HEK293 (cell line): ENCODE data around the gene CEPT1.

Experiments
- CTCF ChIA-PET: fragments of 350-600 bp; formaldehyde crosslinking; extraction: SDS; loops from one replicate; lab custom pipeline; 2021; ENCODE audit warnings: antibody characterized with exemption; lab: Yijun Ruan, JAX
- POLR2A ChIA-PET: fragments of 300-600 bp; formaldehyde crosslinking; extraction: SDS; loops from one replicate; lab custom pipeline; 2020; ENCODE audit warnings: antibody characterized with exemption, inconsistent platforms; lab: Yijun Ruan, JAX
- H3K27ac ChIP-seq: fragments of 200-500 bp; sonication (Bioruptor generic); 2 replicates; pipeline ENCODE4 v1.5.1; 2014; ENCODE audit warnings: low read depth, low read length, control low read depth, inconsistent platforms; ENCODE audit errors: extremely low read depth
- H3K36me3 ChIP-seq, 2 experiments: fragments of 200-500 bp in 1 of 2; sonication (Bioruptor generic) in 1 of 2; 1 replicate in 1 of 2; 2 replicates in 1 of 2; pipeline ENCODE4 v1.5.1; 2014 to 2017; ENCODE audit warnings: inconsistent platforms in 2 of 2, low read length in 2 of 2; ENCODE audit not compliant: control insufficient read depth in 2 of 2, insufficient read depth in 1 of 2
- H3K4me1 ChIP-seq: fragments of 200-500 bp; sonication (Bioruptor generic); 2 replicates; pipeline ENCODE4 v1.5.1; 2014; ENCODE audit warnings: mild to moderate bottlenecking, low read length, inconsistent platforms; ENCODE audit not compliant: control insufficient read depth, insufficient read depth
- H3K4me3 ChIP-seq: 2 replicates; pipeline ENCODE4 v1.5.1; 2011; ENCODE audit warnings: low read depth, mild to moderate bottlenecking, control low read depth, low read length, moderate library complexity
- H3K9me3 ChIP-seq: fragments of 200-500 bp; sonication (Bioruptor generic); 2 replicates; pipeline ENCODE4 v1.5.1; 2014; ENCODE audit warnings: low read depth, low read length, inconsistent platforms; ENCODE audit not compliant: control insufficient read depth, insufficient read depth
- CTCF ChIP-seq: fragments of 450-650 bp; formaldehyde crosslinking; IDR thresholded peaks from 2 replicates; pipeline ENCODE4 v1.5.1; 2016; ENCODE audit warnings: missing biosample characterization, missing genetic modification characterization
- FEZF1 ChIP-seq: fragments of 450-650 bp; formaldehyde crosslinking; IDR thresholded peaks from 2 replicates; pipeline ENCODE4 v1.5.1; 2016; ENCODE audit warnings: missing biosample characterization, missing genetic modification characterization
- KLF8 ChIP-seq: fragments of 450-650 bp; formaldehyde crosslinking; IDR thresholded peaks from 2 replicates; pipeline ENCODE4 v1.5.1; 2016; ENCODE audit warnings: missing biosample characterization, missing genetic modification characterization
- PBX3 ChIP-seq: sonication (generic); formaldehyde crosslinking; IDR thresholded peaks from 2 replicates; pipeline ENCODE4 v1.8.1; 2022; ENCODE audit warnings: mild to moderate bottlenecking, moderate library complexity, missing genetic modification reagents
- REPIN1 ChIP-seq: fragments of 450-650 bp; formaldehyde crosslinking; IDR thresholded peaks from 2 replicates; pipeline ENCODE4 v1.5.1; 2017; ENCODE audit warnings: missing biosample characterization, missing genetic modification characterization, low read depth
- REST ChIP-seq: fragments of 450-650 bp; formaldehyde crosslinking; IDR thresholded peaks from 2 replicates; pipeline ENCODE4 v1.5.1; 2016; ENCODE audit warnings: missing biosample characterization, missing genetic modification characterization
- TRIM28 ChIP-seq: IDR thresholded peaks from 2 replicates; pipeline ENCODE4 v1.6.1; 2011; ENCODE audit warnings: low read length, control low read depth, borderline replicate concordance
- ZFP3 ChIP-seq: fragments of 450-650 bp; formaldehyde crosslinking; IDR thresholded peaks from 2 replicates; pipeline ENCODE4 v1.5.1; 2016; ENCODE audit warnings: low read depth, missing biosample characterization, missing genetic modification characterization
- ZFP41 ChIP-seq: fragments of 450-650 bp; formaldehyde crosslinking; IDR thresholded peaks from 2 replicates; pipeline ENCODE4 v1.5.1; 2016; ENCODE audit warnings: missing biosample characterization, missing genetic modification characterization, borderline replicate concordance
- ZNF157 ChIP-seq: fragments of 450-650 bp; formaldehyde crosslinking; IDR thresholded peaks from 2 replicates; pipeline ENCODE4 v1.5.1; 2016; ENCODE audit warnings: missing biosample characterization, missing genetic modification characterization
- ZNF174 ChIP-seq: fragments of 450-650 bp; formaldehyde crosslinking; IDR thresholded peaks from 2 replicates; pipeline ENCODE4 v1.5.0; 2017; ENCODE audit warnings: missing biosample characterization, mild to moderate bottlenecking, missing genetic modification characterization
- ZNF19 ChIP-seq: fragments of 450-650 bp; formaldehyde crosslinking; IDR thresholded peaks from 2 replicates; pipeline ENCODE4; 2016; ENCODE audit warnings: missing biosample characterization, missing genetic modification characterization, low read depth
- ZNF214 ChIP-seq: fragments of 450-650 bp; formaldehyde crosslinking; IDR thresholded peaks from 2 replicates; pipeline ENCODE4 v1.5.1; 2017; ENCODE audit warnings: missing biosample characterization, mild to moderate bottlenecking, missing genetic modification characterization, borderline replicate concordance
- ZNF280C ChIP-seq: fragments of 450-650 bp; formaldehyde crosslinking; IDR thresholded peaks from 2 replicates; pipeline ENCODE4 v1.5.1; 2016; ENCODE audit warnings: missing biosample characterization, missing genetic modification characterization
- ZNF292 ChIP-seq: fragments of 450-650 bp; formaldehyde crosslinking; IDR thresholded peaks from 2 replicates; pipeline ENCODE4 v1.5.1; 2016; ENCODE audit warnings: low read depth, missing biosample characterization, missing genetic modification characterization, borderline replicate concordance
- ZNF449 ChIP-seq: fragments of 450-650 bp; formaldehyde crosslinking; IDR thresholded peaks from 2 replicates; pipeline ENCODE4 v1.5.1; 2017; ENCODE audit warnings: missing biosample characterization, mild to moderate bottlenecking, missing genetic modification characterization, moderate library complexity
- ZNF518A ChIP-seq: fragments of 450-650 bp; formaldehyde crosslinking; conservative IDR thresholded peaks from 2 replicates; pipeline ENCODE4 v1.5.1; 2016; ENCODE audit warnings: low read depth, missing biosample characterization, missing genetic modification characterization
- ZNF624 ChIP-seq: fragments of 450-650 bp; formaldehyde crosslinking; IDR thresholded peaks from 2 replicates; pipeline ENCODE4 v1.5.1; 2017; ENCODE audit warnings: missing biosample characterization, missing genetic modification characterization
- ZNF645 ChIP-seq: fragments of 450-650 bp; formaldehyde crosslinking; IDR thresholded peaks from 2 replicates; pipeline ENCODE4; 2016; ENCODE audit warnings: missing biosample characterization, missing genetic modification characterization
- ZNF664 ChIP-seq: fragments of 450-650 bp; formaldehyde crosslinking; IDR thresholded peaks from 2 replicates; pipeline ENCODE4 v1.5.1; 2016; ENCODE audit warnings: missing biosample characterization, missing genetic modification characterization

The CEPT1 gene

GRCh38 chr1:111191496-111191895, 51.5 kb downstream of the CEPT1 start:
- Histone ChIP-seq H3K9me3 (no peaks in the 10 kb centered on the region), H3K4me3 (no peak overlapping the region), H3K27ac (no peak overlapping the region), H3K4me1 (no peaks in the 10 kb centered on the region), H3K36me3 (peaks cover 0 to 25% of the 10 kb centered on the region in 2 experiments; a peak in 1 of 3 replicates)
- POLR2A ChIA-PET, result no interaction called here
- CTCF ChIA-PET, result no interaction called here
- TF ChIP-seq ZFP3, result no peak
- no peak for TF ChIP-seq FEZF1 (tag by site-specific recombination)
- no peak for TF ChIP-seq KLF8 (tag by site-specific recombination)
- TF ChIP-seq ZNF518A (tag by site-specific recombination), result no peak
- no peak for TF ChIP-seq ZFP41 (tag by site-specific recombination)
- TF ChIP-seq PBX3 (CRISPR knock-in tag), result no peak
- no peak for TF ChIP-seq ZNF449 (tag by site-specific recombination)
- no peak for TF ChIP-seq CTCF (tag by site-specific recombination)
- TF ChIP-seq ZNF292, result no peak
- TF ChIP-seq ZNF174 (tag by site-specific recombination), result no peak
- no peak for TF ChIP-seq TRIM28
- TF ChIP-seq REPIN1 (tag by site-specific recombination), result no peak
- no peak for TF ChIP-seq ZNF19 (tag by site-specific recombination)
- no peak for TF ChIP-seq ZNF624 (tag by site-specific recombination)
- TF ChIP-seq ZNF645 (tag by site-specific recombination), result no peak
- no peak for TF ChIP-seq REST (tag by site-specific recombination)
- no peak for TF ChIP-seq ZNF214 (tag by site-specific recombination)
- TF ChIP-seq ZNF664, result no peak
- no peak for TF ChIP-seq ZNF157 (tag by site-specific recombination)
- no peak for TF ChIP-seq ZNF280C
